Superior temporal gyrus (tissue), 1 donor: ENCODE results near the gene LRP1.

Experiments used
- DNase-seq: peaks from one replicate; pipeline ENCODE4 v3.0.0-alpha.2; 2016; ENCODE audit errors: extremely low spot score

Gene LRP1

DNA sequence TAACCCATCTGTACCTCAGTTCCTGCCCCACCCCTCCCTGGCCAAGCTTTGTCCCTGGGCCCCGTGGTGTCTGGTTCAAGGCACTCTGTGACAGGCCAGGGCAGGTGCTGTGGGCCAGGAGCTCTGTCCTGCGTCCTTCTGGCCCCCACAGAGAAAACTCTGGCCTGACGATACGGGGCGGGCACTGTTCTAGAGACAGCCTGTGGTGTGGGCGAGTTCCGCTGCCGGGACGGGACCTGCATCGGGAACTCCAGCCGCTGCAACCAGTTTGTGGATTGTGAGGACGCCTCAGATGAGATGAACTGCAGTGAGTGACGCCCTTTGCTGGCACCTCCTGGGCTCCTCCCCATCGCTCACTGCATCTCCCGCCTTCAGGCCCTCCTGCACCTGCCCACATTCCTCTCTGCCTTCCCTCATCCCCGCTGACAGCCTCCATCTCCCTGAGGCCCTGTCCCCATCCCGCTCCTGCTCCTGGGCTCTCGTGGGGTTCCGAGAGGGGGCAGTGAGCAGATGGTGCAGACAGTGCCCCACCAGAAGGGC is 65.5 kb downstream of the LRP1 start:
- no peak for DNase-seq

DNA sequence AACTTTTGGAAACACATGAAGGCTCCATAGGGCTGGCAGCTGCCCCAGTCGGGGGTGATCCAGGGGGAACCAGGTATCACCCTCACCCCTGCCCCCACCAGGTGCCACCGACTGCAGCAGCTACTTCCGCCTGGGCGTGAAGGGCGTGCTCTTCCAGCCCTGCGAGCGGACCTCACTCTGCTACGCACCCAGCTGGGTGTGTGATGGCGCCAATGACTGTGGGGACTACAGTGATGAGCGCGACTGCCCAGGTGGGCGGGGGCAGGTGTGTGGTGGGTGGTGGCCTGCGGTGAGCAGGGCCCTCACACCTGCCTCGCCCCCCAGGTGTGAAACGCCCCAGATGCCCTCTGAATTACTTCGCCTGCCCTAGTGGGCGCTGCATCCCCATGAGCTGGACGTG is 66.0 kb downstream of the LRP1 start:
- DNase-seq = no peak

- no peak for DNase-seq
Measured at GRCh38 chr12:57195186-57195585, 66.9 kb downstream of the LRP1 start.

- no peak for DNase-seq
Measured at GRCh38 chr12:57195611-57196371, 67.5 kb downstream of the LRP1 start.

DNA sequence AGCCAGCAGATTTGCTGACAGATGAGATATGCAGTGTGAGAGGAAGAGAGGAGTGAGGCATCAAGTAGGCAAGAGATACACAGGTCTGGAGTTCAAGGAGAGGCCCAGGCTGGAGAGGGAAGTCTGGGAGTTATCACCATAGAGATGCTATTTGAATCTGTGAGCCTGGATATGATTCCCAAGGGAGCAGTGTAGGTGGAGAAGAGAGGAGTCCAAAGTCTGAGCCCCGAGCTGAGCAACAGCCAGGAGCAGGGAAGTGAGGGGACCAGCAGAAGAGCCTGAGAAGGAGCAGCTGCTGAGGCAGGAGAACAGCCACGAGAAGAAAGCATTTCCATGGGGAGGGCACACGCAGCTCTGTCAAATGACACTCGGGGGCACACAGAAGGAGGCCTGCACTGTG is 68.2 kb downstream of the LRP1 start:
- no peak for DNase-seq

DNA sequence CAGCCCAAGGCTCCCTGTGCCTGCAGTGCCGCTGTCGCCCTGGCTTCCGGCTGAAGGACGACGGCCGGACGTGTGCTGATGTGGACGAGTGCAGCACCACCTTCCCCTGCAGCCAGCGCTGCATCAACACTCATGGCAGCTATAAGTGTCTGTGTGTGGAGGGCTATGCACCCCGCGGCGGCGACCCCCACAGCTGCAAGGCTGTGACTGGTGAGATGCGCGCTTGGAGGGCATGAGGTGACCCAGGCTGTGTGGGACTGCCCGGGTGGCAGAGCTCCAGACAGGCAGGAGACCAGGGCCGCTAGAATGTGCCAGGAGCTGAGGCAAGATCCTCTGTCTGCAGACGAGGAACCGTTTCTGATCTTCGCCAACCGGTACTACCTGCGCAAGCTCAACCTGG is 68.7 kb downstream of the LRP1 start:
- DNase-seq = no peak

DNA sequence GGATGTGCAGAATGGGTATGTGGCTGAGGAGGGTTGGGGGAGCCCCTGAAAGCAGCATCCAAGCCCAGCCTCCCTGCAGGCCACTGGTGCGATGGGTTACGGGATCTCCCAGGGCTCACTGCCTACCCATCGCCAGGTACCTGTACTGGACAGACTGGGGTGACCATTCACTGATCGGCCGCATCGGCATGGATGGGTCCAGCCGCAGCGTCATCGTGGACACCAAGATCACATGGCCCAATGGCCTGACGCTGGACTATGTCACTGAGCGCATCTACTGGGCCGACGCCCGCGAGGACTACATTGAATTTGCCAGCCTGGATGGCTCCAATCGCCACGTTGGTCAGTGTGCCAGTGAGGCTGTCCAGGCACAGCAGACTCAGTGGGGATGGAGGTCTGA is 70.0 kb downstream of the LRP1 start:
- no peak for DNase-seq

- no peak for DNase-seq
Measured at GRCh38 chr12:57199191-57199590, 70.9 kb downstream of the LRP1 start.

GRCh38 chr12:57200497-57200896 is 72.2 kb downstream of the LRP1 start:
- DNase-seq = no peak

- DNase-seq = no peak
Measured at GRCh38 chr12:57201219-57201618, 72.9 kb downstream of the LRP1 start.

GRCh38 chr12:57201631-57202030 is 73.3 kb downstream of the LRP1 start:
- no peak for DNase-seq

DNA sequence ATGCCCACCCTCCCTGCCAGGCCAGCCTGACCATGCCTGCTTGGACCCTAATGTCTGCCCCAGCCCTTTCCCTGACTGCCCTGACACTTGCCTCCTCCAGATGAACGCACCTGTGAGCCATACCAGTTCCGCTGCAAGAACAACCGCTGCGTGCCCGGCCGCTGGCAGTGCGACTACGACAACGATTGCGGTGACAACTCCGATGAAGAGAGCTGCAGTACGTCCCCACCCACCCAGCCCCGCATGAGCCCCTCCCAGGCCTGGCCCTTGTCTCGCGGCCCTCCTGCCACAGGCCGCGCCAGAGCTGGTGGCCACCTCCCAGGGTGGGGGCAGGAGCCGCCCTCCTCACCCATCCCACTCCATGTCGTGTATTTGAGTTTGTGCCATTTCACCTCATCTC is 74.0 kb downstream of the LRP1 start:
- no peak for DNase-seq

- DNase-seq = no peak
Measured at GRCh38 chr12:57203201-57203600, 74.9 kb downstream of the LRP1 start.

DNA sequence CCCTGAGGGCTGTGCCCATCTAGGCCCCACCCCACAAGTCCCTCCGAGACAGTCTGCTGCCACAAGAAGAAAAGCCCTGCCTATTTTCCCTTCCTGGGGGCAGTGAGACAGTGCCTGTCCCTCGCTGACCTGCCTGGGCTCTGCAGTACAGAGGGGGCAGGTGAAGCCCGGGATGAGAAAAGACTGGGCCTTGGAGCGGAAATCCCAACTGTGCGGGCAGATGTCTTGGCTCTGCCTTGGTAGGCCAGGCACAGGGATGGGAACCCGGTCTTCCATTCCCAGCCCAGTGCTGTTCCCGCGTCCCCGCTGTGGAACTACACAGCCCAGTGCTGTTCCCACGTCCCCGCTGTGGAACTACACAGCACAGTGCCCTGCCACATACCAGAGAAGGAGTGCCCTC is 75.5 kb downstream of the LRP1 start:
- DNase-seq = no peak

DNA sequence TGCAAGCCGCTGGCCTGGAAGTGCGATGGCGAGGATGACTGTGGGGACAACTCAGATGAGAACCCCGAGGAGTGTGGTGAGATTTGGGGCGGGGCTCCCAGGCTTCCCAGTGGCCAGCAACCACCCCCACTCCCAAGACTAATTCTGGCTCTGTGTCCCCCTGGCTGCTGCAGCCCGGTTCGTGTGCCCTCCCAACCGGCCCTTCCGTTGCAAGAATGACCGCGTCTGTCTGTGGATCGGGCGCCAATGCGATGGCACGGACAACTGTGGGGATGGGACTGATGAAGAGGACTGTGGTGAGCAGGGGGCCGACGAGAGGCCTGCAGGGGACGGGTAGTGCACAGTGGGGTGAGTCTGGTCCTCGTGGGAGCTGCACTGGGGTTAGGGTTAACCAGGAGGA is 76.2 kb downstream of the LRP1 start:
- no peak for DNase-seq

GRCh38 chr12:57205186-57205585 is 76.9 kb downstream of the LRP1 start:
- DNase-seq = no peak

GRCh38 chr12:57205931-57206330 is 77.6 kb downstream of the LRP1 start:
- no peak for DNase-seq

- DNase-seq = no peak
Measured at GRCh38 chr12:57207731-57208630, 79.7 kb downstream of the LRP1 start.

GRCh38 chr12:57208631-57209282 is 80.5 kb downstream of the LRP1 start:
- peak; percentile 83 for DNase-seq

- no peak for DNase-seq
Measured at GRCh38 chr12:57209916-57210315, 81.6 kb downstream of the LRP1 start.

- DNase-seq = no peak
Measured at GRCh38 chr12:57210461-57210860, 82.2 kb downstream of the LRP1 start.
